ENCODE measurements around the gene PDCD11.
"Not testable (repeated sequence)": the region's sequence is repeated elsewhere in the genome, so short reads cannot be mapped to it uniquely, and the experiment has no call there.

PDCD11 gene

GRCh38 chr10:103416436-103417147 lies 20.2 kb downstream of the PDCD11 start:
- peak; percentile 80 to 88 (median 84) for DNase-seq

GRCh38 chr10:103417148-103417469 lies 20.7 kb downstream of the PDCD11 start:
- not testable (repeated sequence) for DNase-seq

- DNase-seq: no peak
These were observed 21.2 kb downstream of the PDCD11 start for GRCh38 chr10:103417601-103418000.

GRCh38 chr10:103419101-103419500 lies 22.7 kb downstream of the PDCD11 start:
- no peak for DNase-seq

GRCh38 chr10:103423748-103424147 lies 27.3 kb downstream of the PDCD11 start:
- no peak for DNase-seq

DNA sequence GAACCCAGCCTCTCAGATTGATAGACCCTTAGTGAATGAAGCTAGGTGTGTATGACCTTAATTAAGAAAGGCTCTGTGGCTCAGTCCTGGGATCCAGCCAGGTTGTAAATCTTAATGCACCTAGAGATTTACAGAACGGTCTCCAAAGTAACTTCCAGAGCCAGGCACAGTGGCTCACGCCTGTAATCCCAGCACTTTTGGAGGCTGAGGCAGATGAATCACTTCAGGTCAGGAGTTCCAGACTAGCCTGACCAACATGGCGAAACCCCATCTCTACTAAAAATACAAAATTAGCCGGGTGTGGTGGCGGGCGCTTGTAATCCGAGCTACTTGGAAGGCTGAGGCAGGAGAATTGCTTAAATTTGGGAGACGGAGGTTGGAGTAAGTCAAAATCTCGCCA lies 31.4 kb downstream of the PDCD11 start:
- DNase-seq: no peak

DNA sequence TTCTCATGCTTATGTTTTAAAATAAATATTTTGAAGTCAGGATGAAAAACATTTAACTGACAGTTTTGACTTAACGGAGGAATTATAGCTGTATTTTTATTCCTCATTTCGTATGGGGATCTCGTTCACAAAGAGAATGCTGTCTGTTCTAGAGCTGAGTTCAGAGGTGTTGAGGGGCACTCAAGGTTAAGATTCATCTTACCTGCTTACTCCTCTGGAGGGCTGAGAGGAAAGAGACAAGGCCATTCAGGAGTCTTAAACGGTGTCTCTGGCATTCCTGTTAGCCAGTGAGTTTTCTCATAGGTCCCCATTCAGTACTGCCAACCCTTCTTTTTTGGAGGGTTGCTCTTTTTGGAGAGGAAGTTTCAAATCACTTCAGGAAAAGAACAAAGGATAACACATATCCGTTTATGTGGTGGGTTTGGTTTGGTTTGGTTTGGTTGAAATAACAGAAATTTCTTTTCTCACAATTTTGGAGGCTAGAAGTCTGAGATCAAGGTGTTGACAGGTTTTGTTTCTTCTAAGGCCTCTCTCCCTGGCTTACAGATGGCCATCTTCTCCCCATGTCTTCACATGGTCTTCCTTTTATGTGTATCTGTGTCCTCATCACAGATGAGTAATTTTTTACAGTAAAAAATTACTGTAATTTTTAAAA lies 32.7 kb downstream of the PDCD11 start:
- DNase-seq: no peak

DNA sequence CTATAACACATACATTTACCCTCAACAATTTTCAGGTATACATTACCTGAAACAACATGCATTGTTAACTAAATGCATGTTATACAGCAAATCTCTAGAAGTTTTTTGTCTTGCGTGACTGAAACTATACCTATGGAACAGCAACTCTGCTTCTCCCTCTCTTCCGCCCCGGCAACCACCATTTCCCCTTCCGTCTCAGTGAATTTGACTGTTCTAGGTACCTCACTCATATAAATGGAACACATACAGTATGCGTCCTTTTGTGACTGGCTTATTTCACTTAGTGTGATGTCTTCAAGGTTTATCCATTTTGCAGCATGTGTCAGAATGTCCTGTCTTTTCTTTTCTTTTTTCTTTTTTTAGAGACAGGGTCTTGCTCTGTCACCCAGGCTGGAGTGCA lies 33.2 kb downstream of the PDCD11 start:
- no peak for DNase-seq

DNA sequence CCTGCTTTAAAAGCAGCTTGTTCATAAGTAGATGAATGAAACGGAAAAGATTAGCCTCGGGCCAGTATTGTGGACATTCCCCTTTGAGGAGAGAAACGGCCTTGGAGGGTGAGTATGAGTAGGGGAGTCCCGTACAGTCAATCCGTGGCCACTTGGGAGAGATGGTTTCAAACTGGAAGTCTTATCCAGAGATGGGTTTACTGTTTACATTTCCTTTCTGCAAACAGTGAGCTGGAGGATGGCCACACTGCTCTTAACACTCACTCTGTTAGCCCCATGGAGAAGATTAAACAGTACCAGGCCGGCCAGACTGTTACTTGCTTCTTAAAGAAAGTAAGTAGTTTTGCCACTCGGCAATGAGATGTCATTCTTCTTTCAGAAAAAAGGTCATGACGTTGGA lies 35.5 kb downstream of the PDCD11 start:
- no peak for DNase-seq

- peak; percentile 92 to 97 (median 96) for DNase-seq
These were observed 37.4 kb downstream of the PDCD11 start for GRCh38 chr10:103433858-103434257.

DNA sequence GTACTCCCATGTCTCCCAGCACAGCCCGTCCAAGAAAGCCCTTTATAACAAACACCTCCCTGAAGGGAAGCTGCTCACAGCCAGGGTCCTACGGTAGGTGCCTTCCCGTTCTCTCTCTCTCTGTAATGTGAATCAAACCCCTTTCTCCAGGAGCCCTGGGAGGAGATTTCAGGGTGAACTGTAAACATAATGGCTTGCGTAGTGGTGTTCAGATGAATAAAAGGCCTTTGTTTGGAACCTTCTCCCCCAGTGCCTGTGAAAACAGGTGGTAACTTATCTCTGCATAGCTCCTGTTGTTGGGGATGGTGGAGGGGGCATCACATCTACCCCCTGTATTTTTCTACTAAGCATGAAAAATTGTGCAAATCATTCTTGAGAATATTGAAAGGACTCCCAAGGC lies 43.4 kb downstream of the PDCD11 start:
- DNase-seq: no peak

- no peak for DNase-seq
These were observed 44.0 kb downstream of the PDCD11 start for GRCh38 chr10:103440416-103440815.

DNA sequence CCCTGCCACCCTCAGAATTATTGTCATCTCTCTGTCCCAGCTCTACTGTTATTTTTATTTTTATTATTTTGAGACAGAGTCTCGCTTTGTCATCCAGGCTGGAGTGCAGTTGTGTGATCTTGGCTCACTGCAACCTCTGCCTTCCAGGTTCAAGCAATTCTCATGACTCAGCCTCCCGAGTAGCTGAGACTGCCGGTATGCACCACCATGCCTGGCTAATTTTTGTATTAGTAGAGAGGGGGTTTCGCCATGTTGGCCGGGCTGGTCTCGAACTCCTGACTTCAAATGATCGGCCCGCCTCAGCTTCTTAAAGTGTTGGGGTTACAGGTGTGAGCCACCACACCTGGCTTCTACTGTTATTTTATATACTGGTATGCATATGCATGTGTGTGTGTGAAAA lies 44.8 kb downstream of the PDCD11 start:
- DNase-seq: no peak

- DNase-seq: no peak
These were observed 45.2 kb downstream of the PDCD11 start for GRCh38 chr10:103441611-103442010.

DNA sequence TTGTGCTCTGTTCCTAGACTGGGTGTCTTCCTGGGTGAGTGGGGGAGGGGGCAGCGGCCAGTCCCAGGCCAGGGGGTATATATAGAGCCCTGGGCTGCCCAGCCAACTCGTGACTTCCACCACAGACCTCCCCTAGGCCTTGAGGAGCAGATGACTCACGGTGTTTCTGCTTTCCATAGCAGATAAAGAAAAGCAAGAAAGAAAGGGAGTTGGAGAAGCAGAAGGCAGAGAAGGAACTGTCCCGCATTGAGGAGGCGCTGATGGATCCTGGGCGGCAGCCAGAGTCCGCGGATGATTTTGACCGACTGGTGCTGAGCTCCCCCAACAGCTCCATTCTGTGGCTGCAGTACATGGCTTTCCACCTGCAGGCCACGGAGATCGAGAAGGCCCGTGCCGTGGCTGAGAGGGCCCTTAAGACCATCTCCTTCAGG lies 45.6 kb downstream of the PDCD11 start:
- peak; percentile 78 to 92 (median 90) for DNase-seq

GRCh38 chr10:103443475-103444185 lies 47.2 kb downstream of the PDCD11 start:
- DNase-seq: no peak

- no peak for DNase-seq
These were observed 48.1 kb downstream of the PDCD11 start for GRCh38 chr10:103444478-103444877.

DNA sequence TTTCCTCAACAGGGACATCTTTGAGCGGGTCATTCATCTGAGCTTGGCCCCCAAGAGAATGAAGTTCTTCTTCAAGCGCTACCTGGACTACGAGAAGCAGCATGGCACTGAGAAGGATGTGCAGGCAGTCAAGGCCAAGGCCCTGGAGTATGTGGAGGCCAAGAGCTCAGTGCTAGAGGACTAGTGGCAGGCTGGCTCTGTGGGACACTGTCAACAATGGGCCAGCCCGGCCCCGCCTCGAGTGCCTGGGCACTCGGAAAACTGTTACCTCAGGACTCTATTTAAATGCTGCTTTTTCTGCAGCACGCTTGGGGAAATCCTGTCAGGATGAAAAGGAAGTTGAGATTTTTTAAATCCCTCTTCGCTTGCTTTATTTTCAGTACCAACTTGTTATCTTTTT lies 48.9 kb downstream of the PDCD11 start:
- DNase-seq: no peak

- peak; percentile 52 to 74 (median 70) for DNase-seq
These were observed 49.5 kb downstream of the PDCD11 start for GRCh38 chr10:103445767-103446567.

GRCh38 chr10:103447187-103447586 lies 50.8 kb downstream of the PDCD11 start:
- no peak for DNase-seq

GRCh38 chr10:103448746-103449145 lies 52.3 kb downstream of the PDCD11 start:
- peak; percentile 72 to 89 (median 87) for DNase-seq

GRCh38 chr10:103449208-103450144 lies 53.0 kb downstream of the PDCD11 start:
- peak in 1 of 4 experiments; percentile 24 for DNase-seq

All from suppressor macrophage (primary cell).